ENCODE results near the gene SORBS2.

Gene SORBS2

DNA sequence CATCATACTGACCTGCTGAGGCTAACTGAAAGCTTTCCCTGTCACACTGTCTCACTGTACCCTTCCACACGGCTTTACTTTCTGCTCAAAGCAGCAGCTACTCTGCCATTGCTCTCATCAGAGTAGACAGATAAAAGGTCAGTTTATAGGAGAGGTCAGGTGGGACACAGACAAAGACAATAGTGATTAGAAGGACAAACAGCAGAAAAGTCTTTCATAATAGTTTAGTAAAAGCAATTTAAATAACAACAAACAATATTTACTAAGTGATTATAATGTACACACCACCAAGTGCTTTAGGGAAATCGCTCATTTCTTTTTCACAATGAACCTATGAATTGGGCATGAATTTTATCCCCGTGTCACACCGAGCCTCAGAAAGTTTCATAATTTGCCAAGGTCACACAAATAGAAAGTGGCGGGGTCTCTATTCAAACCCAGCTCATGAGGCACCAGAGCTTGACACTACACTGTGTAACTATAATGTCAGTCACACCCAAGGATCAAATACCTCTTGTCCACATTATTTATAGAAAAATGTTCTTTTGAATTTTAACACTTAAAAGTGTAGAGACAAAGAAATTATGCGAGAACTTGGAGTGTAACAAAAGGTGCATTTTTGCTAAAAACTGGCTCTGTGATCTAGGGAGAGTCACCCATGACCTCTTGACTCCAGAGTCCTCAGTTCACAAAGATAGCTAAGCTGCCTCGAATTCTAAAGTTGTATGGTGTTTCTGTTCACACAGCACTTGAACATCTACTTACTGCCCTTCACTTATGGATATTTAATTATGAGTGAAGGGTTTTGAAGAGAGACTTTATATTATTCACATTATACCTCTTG lies 24.5 kb upstream of the SORBS2 start:
- no peak for DNase-seq (ENCODE audit: low read depth, low spot score)

DNA sequence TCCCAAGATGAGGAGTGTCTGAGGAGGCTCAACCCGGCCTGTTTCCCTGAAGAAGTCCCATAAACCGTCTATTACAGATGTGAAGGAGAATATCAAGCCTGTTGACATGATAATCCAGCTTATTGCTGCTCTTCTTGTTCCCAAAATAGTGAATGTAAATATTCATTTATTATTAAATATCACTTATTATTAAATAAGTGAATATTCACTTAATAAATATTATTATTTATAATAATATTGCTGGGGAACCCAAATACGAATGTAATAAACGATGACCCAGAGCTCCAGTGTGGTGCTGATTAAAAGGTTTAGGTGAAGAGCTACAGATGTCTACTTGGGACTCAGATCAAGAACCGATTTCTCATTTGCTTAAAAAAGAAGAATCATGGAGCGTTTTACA lies 23.8 kb upstream of the SORBS2 start:
- no peak for DNase-seq (ENCODE audit: low read depth, low spot score)

DNA sequence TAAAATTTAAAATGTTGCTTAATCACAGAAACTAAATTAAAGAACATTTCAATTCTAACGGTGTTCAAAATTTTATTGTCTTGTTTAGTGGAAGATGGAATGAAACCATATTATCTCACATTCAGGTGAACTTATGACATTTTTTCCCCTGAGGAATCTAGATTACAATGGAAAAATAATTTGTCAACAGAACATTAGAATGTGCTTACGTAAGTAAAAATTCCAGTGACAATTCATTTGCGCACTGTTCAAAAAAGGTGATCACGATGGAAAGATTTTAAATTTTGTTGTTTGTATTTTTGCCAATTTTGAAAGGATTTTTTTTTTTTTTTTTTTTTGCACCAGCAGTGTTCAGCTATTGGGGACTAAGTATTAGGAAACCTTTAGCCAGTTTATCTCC lies 23.3 kb upstream of the SORBS2 start:
- DNase-seq (ENCODE audit: low read depth, low spot score): no peak

DNA sequence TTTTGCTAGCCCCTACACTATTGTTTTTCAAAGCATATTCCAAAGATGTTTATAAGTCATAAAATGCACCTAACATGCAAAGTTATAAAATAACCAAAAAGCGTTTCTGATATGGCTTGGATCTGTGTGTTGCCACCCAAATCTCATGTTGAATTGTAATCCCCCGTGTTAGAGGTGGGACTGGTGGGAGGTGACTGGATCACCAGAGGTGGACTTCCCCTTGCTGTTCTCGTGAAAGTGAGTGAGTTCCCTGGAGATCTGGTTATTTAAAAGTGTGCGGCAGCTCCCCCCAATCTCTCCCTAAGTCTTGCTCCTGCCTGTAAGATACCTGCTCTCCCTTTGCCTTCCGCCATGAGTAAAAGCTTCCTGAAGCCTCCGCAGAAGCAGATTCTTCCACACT lies 22.8 kb upstream of the SORBS2 start:
- DNase-seq (ENCODE audit: low read depth, low spot score): no peak

DNA sequence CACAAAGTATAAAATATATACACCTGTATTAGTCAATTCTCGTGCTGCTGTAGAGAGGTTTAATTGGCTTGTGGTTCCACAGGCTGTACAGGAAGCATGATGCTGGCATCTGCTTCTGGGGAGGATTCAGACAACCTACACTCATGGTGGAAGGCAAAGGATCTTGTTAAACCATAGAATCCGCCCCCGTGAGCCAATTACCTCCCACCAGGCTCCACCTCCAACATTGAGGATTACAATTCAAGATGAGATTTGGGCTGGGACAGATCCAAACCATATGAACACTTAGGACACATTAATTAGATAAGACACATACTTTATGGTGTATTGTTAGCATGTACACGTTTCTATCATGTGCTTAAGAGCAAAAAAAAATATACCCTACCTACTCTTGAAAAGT lies 22.1 kb upstream of the SORBS2 start:
- no peak for DNase-seq (ENCODE audit: low read depth, low spot score)

DNA sequence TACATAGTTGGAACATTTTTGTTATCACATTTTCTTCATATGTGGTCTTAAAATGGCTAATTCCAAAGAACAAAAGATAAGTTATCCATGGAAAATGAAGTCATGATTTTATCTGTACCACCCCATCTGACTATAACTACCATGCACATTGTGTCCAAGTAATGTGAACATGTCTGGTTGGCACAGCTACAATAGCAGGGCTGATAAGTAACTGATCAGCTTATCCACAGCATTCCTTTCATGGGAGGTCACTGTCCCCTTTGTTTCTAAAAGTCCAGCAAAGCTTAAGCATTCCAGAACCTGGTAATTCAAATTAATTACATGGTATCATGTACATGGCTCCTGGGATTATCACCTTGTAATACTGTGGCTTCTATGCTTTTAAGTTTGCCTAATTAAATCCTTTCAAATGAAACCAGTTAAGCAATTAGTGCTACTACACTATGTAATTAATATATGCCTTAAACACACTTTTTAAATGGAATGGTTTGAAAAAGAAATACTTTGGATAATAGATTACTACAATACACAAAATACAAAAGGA lies 21.1 kb upstream of the SORBS2 start:
- DNase-seq (ENCODE audit: low read depth, low spot score): peak; percentile 77

DNA sequence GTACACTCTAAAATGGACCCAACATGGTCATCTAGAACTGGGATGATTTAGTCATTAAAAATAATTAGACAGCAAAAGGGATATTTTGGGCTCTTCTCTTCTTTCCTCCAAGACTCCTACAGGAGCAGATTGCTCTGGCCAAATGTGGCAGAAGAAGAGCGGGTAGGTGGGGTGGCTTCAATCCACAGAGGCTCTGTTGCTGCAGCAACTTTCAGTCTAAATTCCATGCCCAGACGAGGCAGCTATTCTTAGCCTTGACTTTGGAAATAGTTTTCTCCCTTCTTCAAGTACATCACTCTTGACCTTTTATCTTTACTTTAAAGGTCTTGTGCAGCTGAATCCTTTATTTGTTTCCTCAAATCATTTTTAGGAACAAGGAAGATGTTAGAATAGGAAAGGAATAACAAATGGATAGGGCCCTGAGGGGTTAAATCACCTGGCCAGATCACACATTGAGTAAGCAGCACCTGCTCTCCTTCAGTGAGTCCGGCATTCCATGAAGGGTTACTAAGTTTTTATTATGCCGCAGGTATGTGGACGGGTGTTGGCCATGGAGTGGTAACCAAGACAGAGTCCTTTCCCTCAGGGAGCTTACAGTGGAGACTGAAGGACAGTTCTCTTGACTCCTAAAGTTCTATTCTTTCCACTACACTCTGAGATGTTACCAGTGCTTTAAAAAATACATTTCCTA lies 19.3 kb upstream of the SORBS2 start:
- no peak for DNase-seq (ENCODE audit: low read depth, low spot score)

DNA sequence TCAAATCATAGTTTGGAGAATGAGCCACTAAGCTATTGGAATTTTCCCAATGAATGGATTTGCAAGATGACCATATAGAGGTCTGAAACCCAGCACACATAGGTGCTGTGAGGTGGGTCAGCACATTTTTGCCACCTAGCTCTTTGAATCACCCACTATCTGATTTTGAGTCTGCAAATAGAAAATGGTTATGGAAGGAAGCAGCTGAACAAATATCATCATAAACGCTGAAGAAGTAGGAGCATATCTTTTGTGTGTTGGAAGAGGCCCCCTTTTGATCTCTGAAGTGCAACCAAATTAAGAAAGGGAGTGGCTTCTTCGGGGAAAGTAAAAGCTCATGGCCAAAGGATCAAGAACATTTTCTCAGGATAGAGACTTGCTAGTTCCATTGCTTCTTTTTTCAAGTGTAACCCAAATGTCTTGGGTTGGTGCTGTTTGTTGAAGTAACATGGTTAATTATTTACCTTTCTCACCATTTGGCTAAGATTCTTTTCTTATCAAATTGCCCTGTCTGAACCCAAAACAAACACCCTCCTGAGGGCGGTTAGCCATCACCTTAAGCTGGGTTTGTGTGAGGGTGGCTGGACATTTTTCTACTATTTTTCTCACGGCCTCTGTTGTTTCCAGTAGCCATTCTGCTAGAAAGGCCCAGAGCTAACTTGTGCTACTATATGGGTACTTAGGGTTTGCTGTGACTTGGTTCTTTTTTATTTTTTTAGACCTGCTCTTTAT lies 18.4 kb upstream of the SORBS2 start:
- DNase-seq (ENCODE audit: low read depth, low spot score): no peak

DNA sequence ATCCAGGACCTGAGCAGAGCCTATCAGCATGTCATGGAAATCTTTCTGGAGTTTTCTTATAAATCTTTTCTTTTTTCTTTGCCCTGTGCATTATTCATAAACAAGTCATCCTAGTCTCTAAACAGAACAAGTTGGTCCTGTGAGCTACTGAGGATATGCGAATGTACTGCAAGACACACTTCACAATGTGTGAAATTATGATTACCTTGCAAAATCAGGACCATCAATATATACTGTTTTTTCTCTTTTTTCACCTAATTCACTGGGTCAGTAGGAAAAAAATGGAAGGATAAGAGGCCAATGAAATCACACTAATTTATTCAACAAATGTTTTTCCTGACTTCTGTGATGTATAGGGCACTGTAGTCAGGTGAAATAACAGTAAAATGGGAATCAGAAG lies 14.4 kb upstream of the SORBS2 start:
- DNase-seq (ENCODE audit: low read depth, low spot score): no peak

DNA sequence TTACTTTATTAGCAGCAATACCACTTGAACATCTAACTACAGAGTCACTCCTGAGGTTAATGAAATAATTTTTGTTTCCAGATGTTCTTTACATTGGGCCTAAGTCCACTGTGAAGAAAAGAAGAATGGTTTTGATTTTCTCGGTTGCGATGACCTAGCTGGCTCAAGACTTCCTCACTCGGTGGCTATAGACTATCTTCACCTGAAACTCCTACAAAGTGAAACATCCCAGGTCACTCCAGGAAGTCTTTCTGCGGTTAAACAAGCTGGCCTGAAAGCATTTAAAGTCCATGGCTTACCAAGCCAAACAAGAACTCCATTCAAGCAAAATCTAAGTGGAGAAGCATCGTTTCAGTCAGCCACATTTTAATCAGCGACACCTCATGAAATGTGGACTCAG lies 13.7 kb upstream of the SORBS2 start:
- no peak for DNase-seq (ENCODE audit: low read depth, low spot score)

DNA sequence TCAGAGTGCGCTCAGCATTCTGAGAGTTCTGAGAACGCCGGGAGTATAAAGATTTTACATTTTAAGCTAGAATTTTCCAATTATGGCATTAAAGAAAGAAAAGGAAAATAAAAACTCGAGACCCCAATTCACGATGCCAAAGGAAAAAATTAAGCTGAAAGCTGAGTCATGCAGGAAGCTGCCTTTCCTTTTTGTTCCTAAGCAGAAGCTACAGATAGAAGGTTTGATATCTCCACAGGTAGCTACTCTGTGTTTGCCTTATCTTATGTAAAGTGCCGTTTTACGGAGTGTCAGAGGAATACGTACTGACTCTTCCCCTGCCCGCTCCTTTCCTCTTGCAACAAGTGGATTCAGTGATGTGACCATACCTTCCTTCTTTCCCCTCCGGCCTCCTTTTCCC lies 10.8 kb upstream of the SORBS2 start:
- DNase-seq (ENCODE audit: low read depth, low spot score): no peak

DNA sequence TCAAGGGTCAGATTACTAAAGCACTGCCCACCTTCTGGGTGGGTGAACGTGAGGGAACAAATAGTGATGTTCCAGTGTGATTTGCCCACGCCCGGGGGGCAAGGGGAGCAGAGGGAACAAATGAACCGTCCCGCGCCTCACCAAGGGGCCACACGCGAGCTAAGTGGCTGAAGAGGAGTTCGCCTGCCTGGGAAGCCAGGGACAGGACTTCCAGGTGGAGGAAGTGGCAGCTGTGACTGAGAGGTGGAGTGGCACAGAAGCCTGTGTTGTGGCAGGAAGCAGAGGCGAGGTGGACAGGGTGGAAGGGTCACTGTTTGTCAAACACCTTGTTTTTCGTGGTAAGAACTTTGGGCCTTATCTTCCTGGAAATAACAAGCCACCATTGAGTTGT lies 9.0 kb upstream of the SORBS2 start:
- DNase-seq (ENCODE audit: low read depth, low spot score): no peak

DNA sequence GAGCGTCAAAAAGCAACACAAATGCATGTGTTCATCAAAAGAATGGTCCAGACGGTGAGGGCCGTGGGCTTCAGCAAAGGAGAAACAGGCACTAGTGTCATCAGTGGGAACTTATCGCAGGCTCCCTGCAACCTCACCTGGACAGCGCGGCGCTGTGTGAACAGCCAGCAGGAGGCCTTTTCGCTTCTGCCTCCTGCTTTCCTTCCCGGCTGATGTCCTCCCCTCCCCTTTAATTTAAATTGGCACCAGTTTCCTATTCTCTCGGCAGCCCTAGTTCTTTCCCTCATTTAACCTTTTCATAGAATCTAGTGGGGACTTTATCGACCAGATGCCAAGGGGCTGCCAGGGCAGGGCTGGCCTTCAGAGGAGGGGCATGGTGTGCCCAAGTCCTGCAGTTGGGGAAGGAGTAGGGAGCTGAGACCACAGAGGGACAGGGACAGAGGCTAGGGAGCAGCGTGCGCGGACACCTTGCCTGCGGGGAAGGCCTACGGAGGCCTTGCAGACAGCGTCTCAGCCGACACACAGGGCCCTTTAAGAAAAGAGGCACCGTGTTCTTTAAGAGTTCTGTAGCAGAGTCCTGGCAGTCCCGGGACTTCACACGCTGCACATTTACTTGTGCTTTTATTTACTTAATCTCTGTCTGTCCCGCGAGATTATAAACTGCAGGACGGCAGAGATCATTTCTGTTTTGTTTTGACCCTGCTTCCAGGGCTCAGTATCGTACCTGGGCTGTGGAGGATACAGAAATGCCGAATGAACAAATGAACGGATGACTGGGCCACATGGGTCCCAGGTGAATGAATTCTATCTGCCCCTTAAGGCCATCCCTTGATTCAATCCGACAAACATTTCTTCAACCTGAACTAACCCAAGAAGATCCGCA lies 8.4 kb upstream of the SORBS2 start:
- DNase-seq (ENCODE audit: low read depth, low spot score): peak; percentile 29

DNA sequence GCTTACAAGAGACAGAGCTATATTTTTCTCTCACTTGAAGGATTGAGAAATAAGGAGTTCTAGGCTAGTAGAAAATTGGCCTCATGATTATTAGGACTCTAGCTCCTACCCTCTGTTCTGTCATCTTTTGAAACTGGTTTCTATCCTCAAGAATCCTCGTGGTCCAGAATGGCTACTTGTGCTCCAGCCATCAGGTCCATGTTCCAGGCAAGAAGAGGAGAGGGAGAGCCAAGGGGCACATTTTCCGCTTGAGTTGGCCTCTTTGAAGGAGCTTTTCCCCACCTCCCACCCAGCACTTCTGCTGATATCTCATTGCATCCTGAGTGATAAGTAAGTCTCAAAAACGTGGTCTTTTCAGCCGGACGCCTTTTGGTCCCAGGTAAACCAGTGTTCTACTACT lies 7.2 kb upstream of the SORBS2 start:
- DNase-seq (ENCODE audit: low read depth, low spot score): no peak

DNA sequence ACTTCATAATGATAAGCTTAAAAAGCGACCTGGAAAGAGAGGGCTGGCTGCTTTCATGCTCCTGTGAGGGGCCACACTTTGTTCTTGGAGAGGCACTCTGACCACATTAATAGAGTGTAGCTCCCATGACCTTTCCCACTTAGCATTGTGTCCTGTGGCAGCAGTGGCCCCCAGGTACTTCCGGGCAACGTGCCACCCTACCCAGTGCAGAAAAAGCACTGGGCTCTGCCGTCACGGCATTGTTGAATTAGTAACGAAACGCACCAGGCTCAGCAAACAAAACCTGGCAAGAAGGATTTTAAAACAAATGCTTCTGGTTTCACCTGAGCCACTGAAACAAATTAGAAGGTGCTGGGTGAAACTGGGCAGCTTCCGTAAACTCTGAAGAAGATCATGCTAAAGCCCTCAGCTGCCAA lies 5.4 kb upstream of the SORBS2 start:
- DNase-seq (ENCODE audit: low read depth, low spot score): no peak

DNA sequence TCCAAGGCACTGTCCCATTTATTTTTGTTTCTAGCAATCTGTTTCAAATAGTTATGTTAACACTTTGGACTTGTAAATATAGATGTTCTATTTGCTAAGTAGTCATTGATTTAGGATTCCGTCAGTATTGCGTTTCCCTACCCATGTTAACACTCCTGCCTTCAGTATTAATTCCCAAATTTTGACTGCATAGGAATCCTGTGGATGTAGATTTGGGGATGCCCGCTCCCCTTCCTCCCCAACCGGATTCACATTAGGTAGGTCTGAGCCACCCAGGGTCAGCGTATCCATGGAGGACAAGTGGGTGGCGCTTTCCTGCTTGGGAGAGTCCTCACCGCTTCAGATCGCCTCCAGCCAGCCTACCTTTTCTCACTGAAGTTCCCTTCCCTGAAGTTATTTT lies 1.1 kb upstream of the SORBS2 start:
- DNase-seq (ENCODE audit: low read depth, low spot score): no peak

DNA sequence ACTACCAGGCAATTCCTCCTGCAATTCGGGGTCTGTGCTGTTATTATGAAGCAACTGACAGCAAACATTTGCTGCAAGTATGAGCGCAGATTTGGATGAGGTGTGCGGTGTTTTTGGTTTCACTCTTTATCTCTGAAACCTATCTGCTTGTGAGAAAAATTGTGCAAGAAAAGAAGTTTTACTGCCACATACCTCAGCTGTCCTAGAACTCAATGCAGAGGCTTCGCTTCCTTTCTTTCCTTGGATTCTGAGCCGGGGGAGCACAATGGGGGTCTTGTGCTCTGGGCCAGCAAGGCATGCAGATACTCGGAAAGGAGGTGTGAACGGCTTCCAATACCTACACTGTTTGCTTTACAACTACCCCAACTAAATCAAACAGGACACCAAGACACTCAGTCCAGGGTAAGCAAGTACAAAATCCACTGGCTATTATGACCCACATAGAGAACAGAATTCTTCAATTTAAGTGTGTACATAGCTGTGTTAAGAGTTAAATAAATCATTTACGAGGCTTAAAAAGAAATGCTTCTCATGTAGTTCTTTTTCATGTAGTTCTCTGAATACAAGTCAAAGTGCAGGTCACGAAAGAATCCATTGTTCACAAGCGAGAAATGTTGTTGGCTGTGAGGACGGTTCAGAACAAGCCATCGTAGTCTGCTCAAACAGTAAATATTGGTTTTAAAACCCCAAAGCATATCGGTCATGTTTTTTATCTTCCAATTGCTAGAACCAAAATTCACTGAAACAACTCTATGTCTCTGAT lies 1.1 kb downstream of the SORBS2 start:
- DNase-seq (ENCODE audit: low read depth, low spot score): peak; percentile 36

DNA sequence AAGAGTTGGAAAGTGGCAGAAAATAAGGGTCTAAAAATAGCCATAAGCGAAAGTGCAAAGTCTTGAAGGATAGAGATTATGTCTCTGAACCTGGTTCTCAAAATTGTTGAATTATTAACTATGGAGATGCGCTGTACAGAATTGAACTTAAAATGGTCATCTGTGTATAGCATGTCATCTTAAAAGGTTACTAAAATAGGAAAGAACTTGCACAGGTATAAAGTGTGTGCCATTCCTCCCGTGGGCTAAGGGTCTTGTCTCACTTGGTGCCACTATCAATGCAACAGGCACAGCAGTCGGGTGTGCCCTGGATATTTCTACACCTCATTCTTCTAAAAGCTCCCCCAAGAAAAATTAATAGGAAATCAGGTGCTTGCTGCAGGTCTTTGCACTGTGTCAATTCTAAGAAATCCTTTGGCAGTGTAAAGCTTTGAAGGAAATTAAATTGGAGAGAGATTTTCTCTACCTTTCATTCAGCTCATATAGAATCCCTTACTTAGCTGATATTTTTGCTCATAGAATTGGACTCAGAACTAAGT lies 2.4 kb downstream of the SORBS2 start:
- DNase-seq (ENCODE audit: low read depth, low spot score): no peak

DNA sequence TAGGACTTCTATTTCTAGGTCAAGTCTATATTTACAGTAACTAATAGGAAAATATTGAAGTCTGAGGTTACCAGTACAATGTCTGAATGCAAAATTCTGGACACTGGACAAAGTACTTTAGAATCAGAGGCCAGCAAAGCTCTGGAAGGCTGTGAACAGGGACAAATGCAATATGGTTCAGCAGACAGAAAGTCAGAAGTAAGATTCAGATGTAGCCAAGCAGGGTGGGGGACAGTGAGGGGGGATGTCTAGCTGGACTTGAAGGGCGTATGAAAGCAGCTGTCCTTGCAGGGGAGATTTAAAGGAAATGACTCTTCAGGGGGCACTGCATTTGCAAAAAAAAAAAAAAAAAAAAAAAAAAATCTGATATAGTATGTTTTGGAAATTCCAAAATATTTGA lies 2.9 kb downstream of the SORBS2 start:
- no peak for DNase-seq (ENCODE audit: low read depth, low spot score)

DNA sequence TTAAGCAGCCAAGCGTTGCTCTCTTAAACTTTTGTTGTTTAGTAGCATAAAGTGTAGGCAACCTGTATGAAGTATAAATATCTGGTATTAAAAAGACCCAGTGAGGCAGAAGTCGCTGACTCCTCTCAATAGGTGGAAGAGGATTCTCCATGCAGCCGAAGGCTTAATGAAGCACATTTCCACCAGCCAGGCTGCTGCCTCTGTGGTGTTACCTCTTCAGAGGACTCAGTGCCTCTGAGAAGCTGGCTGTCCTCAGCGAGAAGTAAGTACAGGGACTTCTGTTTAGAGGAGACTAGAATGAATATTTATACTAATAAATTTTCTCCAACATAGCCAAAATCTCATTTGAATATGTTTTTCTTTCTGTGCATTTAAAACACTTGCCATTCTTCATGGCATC lies 6.0 kb downstream of the SORBS2 start:
- no peak for DNase-seq (ENCODE audit: low read depth, low spot score)
